ACHN (cell line): ENCODE data around the gene USP32.

Experiments
- DNase-seq: peaks from one replicate; pipeline ENCODE4 v3.0.0-alpha.2; 2015
- in situ Hi-C: cut with HindIII; loops from 2 replicates; pipeline ENCODE4 v1.10.0; 2017; ENCODE audit warnings: low sequenced_read_pairs, low pct_ligation_motif_present, low pct_unique_long_range_greater_than_20kb

The USP32 gene

GRCh38 chr17:60173304-60173819, 218.6 kb downstream of the USP32 start:
- in situ Hi-C loops, result no loop called here
- no peak for DNase-seq

- in situ Hi-C loops, result no loop called here
Measured at GRCh38 chr17:60171753-60172079, 220.2 kb downstream of the USP32 start.

DNA sequence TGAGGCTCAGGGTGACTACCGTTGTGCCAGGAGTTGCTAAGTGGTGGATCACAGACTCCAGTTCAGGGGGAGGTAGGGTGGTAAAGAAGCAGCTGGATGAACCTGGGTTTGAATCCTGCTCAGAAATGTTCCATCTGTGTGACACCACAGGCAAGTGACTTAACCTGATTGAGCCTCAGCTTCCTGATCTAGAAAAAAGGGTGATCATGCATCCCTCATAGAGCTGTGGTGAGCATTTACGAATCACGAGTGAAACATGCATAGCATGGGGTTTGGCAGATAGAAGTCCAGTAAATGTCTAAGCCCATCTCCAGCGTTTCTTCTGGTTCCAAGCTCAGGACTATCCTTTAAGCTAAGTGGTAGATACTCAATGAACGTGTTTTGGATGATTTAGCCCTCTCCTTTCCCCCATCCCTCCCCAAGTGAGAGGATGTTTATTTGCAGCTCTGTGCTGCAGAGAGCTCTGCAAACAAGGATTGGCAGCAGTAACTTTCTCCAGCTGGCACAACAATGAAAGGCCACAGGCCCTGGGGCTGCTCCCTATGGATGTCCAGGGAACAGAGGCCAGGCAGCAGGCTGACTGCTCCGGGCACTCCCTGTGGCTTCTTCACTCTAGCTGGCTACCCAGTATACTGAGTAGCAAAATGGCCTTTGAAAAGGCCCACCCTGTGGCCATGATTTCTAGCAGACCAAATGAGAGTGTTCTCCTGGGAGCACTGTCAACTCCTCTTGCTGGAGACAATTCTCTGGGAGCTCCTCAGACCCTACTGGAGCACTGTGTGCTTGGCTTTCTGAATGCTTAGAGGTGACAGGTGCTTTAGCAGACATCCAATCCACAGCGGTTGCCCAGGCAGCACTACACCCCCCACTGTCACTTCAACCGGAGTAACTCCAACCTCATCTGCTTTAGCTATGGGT, 220.8 kb downstream of the USP32 start:
- no peak for DNase-seq
- in situ Hi-C loops, result no loop called here

More at GRCh38 chr17:60171753-60172079, 220.2 kb downstream of the USP32 start:
- no peak for DNase-seq

GRCh38 chr17:60169921-60170817, 221.8 kb downstream of the USP32 start:
- no peak for DNase-seq
- in situ Hi-C loops, result no loop called here

GRCh38 chr17:60168654-60169053, 223.3 kb downstream of the USP32 start:
- no peak for DNase-seq
- in situ Hi-C loops, result no loop called here

GRCh38 chr17:60167065-60167741, 224.7 kb downstream of the USP32 start:
- in situ Hi-C loops, result no loop called here
- peak; percentile 44 for DNase-seq

- in situ Hi-C loops, result no loop called here
- DNase-seq, result no peak
Measured at GRCh38 chr17:60165971-60166370, 226.0 kb downstream of the USP32 start.

DNA sequence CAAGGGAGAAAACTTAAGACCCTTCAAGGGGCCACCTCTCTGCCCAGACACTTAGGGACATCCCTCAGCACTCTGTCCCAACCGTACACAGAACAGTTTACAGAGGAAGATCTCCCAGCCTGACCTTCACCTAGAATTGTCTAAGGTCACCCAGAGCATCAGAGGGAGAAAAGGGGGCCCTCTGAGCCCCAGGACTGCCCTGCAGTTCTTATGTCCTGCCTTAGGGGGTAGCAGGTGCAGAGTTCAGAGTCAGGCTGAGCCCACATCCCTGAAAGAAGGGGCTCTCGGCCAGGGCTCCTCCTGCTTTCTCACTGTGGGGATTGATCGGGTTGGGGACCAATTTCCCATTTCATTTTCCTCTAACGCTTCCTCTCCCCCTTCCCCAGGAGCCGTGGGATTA, 226.7 kb downstream of the USP32 start:
- no peak for DNase-seq
- in situ Hi-C loops, result no loop called here

GRCh38 chr17:60164697-60165096, 227.2 kb downstream of the USP32 start:
- in situ Hi-C loops, result no loop called here
- DNase-seq, result no peak

GRCh38 chr17:60164164-60164563, 227.8 kb downstream of the USP32 start:
- in situ Hi-C loops, result no loop called here
- no peak for DNase-seq

- in situ Hi-C loops, result no loop called here
- no peak for DNase-seq
Measured at GRCh38 chr17:60163108-60163784, 228.7 kb downstream of the USP32 start.

GRCh38 chr17:60161598-60162330, 230.2 kb downstream of the USP32 start:
- in situ Hi-C loops, result no loop called here
- DNase-seq, result no peak

DNA sequence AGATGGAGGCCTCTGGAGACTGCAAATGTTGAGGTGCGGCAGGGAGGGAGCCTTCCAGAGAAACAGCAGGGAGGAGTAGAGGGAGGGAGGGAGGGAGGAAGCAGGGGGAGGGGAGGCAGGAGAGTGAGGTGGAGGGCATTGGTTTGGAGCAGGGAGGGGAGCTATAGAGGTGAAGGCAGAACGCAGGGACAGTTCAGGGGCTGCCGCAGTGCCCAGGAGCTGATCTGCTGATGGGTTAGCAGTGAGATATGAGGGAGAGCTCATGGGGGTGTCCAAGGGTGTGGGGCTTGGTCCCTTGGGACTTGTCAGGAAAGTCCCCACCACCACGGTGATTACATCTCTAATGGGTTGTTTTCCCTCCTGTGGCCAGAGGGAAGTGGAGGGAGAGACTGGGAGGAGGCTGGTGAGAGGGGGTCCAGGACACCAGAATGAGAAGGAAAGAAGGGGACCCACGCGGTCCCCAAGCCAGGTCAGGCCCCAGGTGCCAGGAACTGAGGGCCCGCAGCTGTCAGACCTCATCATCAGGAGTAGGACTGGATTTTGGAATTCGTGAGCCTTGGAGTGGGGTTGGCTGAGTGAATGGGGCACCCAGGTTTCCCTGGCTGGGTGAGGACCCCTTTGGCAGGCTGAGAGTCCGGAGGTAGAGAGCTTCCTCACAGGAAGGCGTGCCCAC, 231.0 kb downstream of the USP32 start:
- DNase-seq, result no peak
- in situ Hi-C loops, result no loop called here

GRCh38 chr17:60159479-60159866, 232.5 kb downstream of the USP32 start:
- no peak for DNase-seq
- in situ Hi-C loops, result no loop called here

DNA sequence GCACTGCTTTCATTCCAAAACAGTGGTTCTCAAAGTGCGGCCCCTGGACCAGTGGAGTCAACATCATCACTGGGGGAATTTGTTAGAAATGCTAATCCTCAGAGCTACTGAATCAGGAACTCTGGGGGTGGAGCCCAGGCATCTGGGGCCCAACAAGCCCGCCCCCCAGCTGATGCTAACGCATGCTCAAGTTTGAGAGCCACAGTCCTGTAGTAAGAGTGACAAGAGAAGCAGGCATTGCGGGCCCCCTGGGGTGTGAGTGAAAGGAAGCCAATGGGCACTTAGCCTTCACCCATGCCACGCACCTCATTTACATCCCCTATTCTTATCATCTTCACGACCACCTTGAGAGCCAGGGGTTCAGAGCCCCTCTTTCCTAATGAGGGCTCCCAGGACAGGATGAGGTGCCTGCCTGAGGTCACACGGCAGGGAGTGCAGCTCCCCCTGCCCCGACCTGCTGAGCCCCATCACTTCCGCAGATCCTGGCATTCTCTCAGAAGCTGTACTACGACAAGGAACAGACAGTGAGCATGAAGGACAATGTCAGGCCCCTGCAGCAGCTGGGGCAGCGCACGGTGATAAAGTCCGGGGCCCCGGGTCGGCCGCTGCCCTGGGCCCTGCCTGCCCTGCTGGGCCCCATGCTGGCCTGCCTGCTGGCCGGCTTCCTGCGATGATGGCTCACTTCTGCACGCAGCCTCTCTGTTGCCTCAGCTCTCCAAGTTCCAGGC, 233.0 kb downstream of the USP32 start:
- in situ Hi-C loops, result no loop called here

DNA sequence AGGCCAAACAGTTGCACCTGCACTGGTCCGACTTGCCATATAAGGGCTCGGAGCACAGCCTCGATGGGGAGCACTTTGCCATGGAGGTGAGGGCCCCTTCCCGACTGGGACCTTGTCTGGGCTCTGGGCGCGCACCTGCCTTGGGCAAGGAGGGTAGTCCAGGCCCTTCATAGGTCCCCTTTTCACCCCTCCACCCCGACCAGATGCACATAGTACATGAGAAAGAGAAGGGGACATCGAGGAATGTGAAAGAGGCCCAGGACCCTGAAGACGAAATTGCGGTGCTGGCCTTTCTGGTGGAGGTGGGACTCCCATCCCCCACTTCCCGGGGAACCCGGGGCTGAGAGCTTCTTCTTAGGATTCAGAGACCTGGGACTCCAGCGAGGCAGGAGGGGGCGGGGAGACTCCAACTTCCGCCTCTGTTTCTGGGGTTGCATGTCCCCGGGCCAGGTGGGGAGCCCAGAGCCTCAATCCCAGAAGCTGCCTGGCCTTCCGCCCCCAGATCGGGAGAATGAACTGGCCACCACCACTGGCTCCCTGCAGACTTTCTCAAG, 234.4 kb downstream of the USP32 start:
- no peak for DNase-seq
- in situ Hi-C loops, result no loop called here

More for the DNA sequence above, 233.0 kb downstream of the USP32 start:
- DNase-seq, result no peak
